GM18519 (cell line): Measurements from ENCODE around the gene PISD.

Experiments used
- ATAC-seq: cut with Tn5 transposase; IDR thresholded peaks from one replicate; pipeline ENCODE4 v1.9.1; 2021; ENCODE audit warnings: mild to moderate bottlenecking, moderate library complexity; ENCODE audit not compliant: unreplicated experiment, low FRiP score

The PISD gene

DNA sequence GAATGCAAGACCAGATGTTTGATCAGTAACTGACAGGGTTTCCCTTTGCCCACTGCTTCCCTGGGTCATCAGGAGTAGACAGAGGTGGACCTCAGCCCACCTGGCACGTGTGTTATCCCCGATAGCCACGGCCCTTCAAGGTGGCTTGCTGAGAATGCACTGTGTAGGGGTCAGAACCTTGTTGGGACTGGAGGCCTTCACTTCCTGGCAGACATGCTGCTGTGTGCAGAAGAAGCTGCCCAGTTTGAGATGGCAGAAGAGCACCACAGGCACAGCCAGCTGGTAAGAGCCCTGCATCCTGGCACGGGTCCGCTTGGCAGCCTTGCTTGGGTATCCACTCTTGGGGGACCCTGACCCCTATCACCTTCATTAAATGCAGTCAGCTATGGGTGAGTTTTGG lies 83.8 kb downstream of the PISD start:
- no peak for ATAC-seq

- no peak for ATAC-seq
Measured at GRCh38 chr22:31577711-31578110, 84.3 kb downstream of the PISD start.

GRCh38 chr22:31575190-31575589 lies 86.8 kb downstream of the PISD start:
- no peak for ATAC-seq

- no peak for ATAC-seq
Measured at GRCh38 chr22:31574055-31574670, 87.9 kb downstream of the PISD start.

GRCh38 chr22:31572939-31573338 lies 89.1 kb downstream of the PISD start:
- ATAC-seq: no peak

DNA sequence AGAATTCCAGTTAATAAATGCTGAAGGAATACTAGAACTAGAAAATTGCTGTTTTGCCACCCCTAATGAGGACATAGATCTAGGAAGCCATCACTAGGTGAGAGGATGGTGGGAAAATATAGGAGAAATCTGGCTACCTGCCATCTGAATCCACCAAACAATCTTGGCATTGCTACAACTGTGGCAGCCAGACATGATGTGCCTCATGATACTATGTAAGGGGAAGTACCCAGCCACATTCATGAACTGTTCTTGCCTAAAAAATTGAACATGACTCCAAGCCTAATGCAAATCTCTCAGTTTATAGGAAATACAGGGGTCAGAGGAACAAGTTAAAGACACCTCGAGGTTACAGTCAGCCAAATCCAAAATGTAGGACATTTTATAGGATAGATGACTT lies 92.9 kb downstream of the PISD start:
- ATAC-seq: no peak
